SW 1271 (cell line): ENCODE data around the gene SRR.

ENCODE experiments used
- DNase-seq, 2 experiments: peaks; one replicate each; lab custom pipeline; 2025; lab: John Stamatoyannopoulos, UW

Gene SRR

DNA sequence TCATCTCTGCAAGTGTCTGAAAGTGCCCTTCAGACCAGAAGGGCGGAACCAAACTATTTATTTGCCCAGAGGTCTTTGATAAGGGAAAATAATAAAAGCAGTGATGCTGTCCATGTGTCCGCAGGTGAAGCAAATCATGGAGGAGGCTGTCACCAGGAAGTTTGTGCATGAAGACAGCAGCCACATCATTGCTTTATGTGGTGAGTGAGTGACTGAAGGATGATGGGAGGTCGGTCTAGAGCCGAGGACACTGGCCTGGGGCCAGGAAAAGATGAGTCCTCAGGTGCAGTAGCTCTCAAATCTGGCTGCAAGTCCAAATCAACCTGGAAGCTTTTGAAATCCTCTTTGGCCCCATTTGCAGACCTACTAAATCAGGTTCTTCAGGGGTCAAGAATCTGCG is 39.7 kb downstream of the SRR start:
- DNase-seq = no peak

DNA sequence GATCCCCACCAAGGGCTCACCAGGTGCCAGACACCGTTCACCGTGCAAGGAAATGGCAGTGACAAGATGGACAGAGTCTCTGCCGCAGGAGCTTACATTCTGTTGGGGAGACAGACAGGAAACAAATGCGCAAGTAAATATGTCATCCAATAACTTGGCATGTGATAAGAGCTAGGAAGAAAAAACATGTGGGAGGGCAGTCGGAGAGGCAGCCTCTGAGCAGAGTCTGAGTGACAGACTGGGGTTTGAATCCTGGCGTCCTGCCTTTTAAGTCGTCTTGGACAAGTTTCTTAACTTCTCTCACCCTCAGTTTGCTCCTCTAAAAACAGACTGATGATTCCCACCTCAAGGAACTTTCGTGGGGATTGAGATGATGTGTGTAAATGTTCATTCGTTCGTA is 40.8 kb downstream of the SRR start:
- no peak for DNase-seq

DNA sequence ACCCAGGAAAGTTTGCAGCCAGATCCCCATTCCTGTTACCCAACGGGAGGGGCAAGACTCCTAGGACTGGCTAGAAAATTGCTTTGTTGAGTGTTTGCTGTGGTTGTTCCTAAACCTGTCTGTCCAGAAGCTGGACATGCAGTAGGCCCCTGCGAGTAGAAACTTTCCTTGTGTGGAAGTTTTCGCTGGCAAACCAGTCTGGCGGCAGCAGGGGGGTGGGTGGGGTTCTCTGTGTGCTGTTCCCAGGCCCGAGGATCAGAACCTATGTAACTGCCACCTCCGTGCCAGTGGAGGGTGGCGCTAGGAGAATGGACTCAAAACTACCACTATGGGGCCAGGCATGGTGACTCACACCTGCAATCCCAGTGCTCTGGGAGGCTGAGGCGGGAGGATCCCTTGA is 42.7 kb downstream of the SRR start:
- no peak for DNase-seq

DNA sequence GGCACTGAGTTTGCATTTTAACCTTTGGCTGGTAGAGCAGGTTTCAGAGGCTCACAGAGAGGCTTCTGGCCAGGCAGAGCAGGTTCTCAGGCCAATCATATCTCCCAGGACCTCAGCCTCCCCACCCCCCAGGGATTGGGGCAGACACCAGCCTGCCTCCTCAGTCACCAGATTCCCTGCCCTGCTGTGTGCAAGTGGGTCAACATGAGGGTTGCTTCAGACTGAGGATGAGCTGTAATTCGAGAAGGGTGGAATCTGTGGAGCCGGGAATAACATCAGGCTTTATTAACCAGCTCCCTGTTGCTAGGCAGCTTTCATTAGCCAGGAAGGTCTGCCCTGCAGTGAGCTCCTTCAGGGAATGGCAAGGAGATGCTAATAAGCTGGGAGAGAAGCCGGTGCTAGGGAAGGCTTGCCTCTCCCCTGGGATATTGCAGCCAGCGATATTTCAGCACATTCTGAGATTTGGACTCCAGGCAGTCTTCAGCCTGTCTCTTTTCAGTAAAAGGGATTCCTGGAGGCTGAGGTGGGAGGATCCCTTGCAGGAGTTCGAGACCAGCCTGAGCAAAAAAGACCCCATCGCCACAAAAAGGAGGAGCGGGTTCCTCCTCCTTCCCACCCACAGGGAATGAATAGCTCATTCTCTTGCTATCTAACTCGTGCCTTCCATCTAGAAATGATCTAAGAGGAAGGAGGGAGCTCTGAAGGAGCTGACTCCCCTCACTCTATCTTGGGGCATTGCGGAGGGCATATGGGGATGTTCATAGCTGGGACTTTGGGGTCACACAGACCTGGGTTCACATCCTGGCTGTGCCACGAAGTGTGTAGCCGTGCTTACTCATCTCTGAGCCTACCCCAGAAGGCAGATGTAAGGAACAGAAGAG is 44.3 kb downstream of the SRR start:
- DNase-seq = peak in 1 of 2 experiments; percentile 21

DNA sequence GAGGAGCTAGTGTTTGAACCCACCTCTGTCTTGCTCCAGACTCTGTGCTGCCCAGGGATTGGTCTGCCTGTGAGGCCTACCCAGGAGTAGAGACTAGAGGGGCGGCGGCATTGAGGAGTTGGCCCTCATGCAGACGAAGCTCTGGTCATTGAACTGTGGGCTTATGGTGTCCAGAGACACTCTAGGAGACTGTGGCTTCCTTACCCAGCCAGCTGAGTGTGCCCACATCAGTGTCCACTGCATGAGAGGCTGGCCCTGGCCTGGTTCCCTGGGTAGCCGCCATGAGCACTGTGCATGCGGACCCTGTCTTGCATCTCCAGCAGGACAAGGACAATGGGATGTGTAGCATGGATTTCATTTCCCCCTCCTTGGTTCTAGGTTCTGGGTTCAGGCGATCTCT is 47.5 kb downstream of the SRR start:
- no peak for DNase-seq

DNA sequence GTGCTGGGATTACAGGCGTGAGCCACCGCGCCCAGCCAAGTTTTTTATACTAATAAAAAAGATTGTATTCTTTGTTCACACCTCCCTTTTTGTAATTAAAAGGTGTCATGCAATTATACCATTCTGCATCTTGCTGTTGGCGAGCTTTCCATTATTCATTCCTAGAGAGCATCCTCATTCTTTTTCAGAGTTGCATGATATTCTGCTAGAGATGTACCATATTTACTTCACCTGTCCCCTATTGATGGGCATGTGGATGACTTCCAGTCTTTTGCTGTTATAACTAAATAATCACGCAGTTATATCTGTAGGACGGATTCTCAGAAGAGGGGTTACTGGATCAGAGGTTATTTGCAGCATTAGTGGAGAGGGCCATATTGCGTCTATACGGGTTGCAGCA is 50.6 kb downstream of the SRR start:
- no peak for DNase-seq

DNA sequence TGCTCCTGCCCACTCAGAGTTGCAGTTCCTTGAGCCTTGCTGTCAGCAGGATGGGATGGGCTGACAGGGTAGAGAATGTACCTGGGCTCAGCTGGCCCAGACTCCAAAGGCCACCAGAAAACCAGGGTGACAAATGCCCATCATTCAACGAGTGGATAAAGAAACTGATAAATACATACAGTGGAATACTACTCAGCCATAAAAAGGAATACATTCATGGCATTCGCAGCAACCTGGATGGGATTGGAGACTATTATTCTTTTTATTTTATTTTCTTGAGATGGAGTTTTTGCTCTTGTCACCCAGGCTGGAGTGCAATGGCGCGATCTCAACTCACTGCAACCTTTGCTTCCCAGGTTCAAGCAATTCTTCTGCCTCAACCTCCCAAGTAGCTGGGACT is 53.5 kb downstream of the SRR start:
- no peak for DNase-seq

DNA sequence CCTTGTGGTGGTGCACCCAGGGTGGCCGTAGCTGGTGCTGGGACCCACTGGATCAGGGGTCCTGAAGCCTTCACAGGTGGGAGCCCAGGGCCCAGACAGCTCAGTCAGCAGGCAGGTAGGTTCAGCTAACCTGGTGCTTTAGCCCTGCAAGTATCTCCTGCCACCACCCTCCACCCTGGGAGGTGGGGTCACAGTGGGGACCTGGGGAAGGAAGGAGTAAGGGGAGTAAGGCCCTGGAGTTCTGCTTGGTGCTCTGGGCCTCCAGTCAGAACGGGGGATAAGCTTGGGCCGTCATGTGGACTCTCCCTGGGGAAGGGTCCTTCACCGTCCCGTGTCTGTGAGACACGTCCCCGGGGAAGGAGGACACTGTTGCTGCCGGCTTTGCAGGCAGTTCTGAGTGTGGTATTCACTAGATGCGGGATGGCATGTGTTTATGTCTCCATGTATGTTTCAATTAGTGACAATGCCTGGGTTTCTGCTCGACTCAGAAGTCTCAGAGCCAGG is 54.2 kb downstream of the SRR start:
- DNase-seq = no peak

DNA sequence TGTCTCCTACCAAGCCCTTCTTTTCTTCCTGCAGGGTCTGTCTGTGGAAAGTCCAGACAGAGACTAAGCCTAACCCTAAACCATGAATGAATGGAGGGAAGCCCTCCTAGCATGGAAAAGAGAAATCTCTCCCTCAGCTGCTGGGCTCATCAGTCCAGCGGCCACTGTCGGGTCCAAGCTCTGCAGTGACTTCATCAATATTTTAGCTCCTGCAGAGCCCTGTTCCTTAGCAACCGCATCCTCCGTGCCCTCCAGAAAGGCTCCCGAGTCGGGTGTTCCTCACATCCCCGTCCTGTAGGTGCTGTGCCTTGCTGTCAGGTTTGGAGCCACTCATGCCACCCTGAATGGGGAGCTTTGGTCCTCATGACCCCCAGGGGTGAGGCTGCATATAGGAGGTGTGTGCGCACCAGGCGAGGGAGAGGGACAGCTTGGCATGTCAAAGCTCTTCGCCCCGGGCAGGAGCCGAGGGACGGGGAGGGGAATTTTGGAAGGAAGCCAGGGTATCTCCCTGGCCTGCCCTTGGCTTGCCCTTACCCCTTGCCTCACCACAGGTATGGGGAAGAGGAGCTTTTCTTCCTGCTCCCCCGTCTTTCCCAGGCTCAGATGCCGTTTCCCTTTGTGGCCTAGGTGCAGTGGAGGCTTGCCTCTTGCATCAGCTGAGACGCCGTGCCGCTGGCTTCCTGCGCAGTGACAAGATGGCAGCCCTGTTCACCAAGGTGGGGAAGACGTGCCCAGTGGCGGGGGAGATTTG is 57.4 kb downstream of the SRR start:
- DNase-seq = no peak

DNA sequence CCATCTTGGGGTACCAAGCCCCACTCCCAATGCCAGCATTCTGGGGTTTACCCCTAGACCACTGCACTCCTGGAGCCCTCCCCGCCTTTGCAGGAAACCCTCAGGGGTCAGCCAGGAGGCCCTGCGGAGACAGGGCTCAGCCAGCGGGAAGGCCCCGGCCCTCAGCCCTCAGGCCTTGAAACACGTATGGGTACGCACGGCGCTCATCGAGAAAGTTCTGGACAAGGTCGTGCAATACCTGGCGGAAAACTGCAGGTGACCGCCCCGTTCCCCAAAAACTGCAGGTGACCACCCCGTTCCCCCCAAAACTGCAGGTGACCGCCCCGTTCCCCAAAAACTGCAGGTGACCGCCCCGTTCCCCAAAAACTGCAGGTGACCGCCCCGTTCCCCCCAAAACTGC is 58.3 kb downstream of the SRR start:
- no peak for DNase-seq

DNA sequence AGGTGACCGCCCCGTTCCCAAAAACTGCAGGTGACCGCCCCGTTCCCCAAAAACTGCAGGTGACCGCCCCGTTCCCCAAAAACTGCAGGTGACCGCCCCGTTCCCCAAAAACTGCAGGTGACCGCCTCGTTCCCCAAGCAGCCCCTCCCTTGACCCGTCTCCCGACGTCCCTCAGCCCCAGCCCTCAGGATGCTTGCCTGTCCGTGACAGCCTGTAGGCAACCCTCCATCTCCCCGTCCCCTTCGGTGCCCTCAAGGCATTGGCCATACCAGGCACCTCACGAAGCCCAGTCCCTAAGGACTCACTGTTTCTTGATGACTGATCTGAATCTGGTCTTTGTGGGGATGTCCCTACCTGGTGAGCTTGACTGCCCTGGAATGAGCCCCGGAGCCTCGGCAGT is 58.7 kb downstream of the SRR start:
- no peak for DNase-seq

DNA sequence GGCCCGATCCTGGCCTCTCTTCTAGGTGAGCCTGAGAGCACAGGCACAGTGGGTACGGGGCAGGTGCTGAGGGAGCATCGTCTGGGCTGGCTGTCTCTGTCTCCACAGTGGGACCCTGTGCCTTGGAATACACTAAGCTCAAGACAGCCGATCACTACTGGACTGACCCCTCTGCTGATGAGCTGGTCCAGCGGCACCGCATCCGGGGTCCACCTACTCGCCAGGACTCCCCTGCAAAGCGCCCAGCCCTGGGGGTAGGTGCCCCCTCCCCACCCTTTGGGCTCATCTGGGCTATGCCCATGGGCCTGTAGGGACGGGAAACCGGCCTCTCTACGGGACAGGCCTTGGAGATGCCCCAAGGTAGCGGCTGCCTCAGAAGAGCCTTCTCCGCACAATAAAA is 59.1 kb downstream of the SRR start:
- DNase-seq = no peak

DNA sequence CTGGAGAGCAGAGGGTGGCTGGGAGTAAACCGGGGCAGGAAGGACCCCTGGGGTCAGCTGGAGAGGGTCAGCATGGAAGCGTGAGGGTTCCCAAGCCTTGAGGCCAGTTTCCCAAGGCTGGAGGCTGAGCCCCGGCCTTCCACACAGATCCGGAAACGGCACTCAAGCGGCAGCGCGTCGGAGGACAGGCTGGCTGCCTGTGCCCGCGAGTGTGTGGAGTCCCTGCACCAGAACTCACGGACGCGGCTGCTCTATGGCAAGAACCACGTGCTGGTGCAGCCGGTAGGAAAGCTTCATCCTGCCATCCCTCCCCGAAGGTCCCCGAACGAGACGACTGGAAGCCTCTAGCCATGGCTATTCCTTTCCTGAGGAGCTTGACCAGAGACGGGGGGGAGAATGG is 59.6 kb downstream of the SRR start:
- no peak for DNase-seq

DNA sequence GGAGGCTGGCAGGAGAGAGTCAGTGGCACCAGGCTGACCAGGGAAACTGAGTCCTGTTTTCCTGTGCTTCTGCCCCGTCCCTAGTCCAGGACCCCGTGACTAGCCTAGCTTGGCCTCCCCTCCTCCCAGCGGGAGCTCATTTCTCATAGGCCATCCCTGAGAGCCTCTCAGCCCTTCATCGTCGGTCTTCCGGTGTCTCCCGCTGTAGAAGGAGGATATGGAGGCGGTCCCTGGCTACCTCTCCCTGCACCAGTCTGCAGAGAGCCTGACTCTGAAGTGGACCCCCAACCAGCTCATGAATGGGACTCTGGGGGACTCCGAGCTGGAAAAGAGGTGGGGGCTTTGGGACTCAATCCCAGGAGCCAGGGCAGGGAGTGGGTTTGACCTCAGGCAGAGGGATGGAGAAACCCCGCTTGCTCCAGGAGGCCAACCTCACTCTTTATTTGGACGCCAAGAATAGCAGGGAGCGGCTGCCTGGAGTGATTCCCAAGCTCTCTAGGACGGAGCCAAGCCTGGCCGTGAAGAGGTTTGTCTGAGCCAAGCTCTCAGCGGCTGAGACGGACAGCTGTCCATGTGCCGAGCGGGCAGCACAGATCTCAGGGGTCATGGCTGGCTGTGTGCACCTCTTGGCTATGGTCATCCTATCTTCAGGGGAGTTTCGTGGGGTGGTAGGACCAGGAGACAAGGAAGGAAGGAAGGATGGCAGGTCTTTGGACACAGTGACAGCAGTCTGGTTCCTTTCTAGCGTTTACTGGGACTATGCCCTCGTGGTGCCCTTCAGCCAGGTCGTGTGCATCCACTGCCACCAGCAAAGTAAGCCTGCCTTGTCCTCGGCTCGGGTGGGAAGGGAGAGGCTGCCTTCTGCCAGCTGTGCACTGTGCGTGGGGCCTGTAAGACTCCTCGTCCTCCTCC is 60.4 kb downstream of the SRR start:
- no peak for DNase-seq

DNA sequence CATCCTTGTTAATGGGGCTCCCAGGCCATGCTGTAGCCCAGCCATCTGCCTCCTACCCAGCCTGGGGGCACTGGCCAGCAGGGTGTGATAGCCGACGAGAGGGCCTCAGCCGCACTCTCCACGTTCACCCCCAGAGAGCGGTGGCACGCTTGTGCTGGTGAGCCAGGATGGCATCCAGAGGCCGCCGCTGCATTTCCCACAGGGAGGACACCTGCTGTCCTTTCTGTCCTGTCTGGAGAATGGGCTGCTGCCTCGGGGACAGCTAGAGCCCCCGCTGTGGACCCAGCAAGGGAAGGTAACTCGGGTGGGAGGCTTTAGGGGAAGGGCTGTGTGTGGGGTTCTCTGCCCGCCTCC is 61.0 kb downstream of the SRR start:
- DNase-seq = no peak

DNA sequence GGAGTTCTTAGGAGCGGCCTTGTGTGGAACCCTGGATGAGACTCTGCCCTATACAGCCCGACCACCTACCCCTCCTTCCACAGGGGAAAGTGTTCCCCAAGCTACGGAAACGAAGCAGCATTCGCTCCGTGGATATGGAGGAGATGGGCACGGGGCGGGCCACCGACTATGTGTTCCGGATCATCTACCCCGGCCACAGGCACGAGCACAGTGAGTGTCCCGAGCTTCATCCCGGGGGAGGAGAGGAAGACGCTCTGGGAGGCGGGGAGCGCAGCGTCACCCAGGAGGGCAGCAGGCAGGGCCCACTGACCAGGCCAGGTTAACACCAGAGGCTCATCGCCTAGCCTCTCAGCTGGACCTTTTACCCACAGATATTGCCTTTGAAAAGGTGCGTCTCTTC is 61.4 kb downstream of the SRR start:
- no peak for DNase-seq

DNA sequence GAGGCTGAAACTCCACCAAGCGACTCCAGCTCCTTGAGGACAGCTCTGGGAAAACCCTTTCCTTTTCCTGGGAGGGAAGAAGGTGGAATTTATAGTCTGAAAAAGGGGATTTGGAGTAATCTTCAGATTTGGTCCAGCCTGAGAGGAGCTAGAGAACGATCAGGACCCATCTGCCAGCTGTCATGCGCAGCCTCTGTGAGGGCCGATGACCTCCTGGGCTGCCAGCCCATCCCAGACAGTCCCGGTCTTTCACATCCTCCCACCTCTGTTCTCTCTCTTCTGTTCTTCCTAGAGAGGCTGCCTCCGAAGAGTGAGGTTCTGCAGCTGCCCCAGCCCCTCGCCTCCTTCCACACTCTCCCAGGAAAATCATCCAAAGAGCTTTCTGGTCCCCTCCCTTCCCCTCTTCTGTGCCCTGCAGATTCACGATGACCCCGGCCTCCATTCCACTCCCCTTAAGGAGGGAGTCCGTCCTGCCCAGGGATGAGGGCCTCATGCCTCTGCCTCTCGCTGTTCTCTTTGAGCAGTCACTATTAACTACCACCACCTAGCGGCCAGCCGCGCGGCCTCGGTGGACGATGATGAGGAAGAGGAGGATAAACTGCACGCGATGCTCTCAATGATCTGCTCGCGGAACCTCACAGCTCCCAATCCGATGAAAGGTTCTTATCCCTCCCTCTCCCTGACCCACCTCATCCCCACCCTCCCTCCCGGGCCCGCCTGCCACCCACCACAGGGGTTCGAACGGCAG is 63.2 kb downstream of the SRR start:
- no peak for DNase-seq

DNA sequence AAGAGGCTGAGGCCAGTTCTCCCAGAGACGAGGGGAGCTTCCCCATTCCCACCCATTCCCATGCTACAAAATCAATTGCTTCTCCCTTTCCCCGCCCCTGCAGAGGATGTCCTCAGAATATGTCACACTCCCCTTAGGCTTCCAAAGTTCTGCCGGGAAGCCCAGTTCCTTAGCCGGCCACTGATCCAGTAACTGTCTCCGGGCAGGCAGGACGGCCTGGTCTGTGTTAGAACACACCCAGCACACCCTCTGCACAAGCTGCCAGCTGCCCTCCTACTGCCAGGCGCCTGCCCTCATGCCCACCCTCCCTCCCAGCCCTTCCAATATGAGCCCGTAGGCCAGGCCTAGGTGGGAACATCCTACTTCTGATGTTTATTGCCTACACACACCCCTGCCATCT is 64.6 kb downstream of the SRR start:
- DNase-seq = no peak

DNA sequence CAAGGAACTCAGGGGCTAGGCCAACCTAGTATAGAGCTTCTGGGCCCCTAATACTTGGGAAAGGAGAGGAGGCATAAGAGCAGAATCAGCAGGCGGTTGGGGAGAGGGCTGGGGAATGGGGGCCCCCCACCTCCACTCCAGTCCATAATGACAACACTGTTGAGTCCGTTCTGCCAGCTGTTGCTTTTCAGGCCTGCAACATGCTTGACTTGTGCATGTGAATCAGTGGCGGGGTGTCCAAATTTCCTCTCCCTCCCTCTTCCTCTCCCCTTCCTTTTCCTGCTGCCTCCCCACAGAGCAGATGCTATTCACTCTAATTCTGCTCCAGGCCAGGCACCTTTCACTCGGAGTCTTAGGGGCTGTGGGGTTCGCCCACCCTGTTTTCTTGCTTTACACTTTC is 65.3 kb downstream of the SRR start:
- DNase-seq = no peak

DNA sequence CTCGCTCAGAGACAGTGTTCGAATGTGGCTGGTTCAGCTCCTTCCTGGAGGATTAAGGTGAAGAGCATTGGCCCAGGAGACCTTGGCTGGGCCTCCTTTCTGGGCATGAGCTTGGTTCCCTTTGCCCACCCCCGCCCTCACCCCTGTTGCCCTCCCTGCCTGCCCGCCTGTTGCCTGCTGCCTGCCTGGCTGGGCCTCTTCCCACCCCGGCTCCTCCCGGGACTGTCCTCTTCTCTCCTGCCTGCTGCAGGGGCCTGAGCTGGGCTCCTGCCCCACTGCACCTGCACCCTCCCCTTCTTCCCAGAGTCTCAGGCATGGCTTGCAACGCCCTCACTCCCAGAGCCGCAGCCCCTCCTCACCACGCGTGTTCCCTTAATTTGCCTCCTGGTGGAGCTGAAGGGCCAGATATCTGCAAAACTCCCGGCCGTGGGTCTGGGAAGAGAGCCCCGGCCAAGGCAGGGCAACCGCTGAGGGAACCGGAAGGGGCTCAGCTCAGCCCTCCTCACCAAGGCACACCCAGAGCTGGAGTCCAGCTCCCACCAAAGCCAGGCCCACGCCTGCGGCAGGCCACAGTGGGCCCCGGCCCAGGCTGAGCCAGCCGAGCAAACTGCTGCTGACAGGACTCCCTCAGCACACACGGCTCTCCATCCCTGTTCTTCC is 65.9 kb downstream of the SRR start:
- no peak for DNase-seq

DNA sequence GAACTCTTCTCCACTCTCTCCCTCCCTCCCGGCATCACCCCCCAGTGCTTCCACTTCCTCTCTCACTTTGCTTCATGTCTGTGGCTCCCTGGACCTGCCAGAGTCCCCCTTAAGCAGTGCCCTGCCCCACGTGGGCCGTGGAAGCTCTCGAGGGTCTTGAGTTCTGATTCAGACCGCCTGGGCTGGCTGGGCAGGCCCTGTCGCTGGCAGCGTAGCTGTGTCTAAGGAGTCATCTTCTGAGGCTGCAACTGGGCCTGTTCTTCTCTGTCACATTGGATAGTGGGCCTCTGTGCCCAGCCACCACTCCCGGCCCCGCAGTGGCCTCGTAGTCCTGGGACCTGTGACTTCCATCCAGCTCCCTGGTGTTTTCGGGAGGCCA is 66.5 kb downstream of the SRR start:
- DNase-seq = no peak
